ENCODE measurements around the gene RPS6KB2.
A peak's percentile ranks its signal among the peaks of the same experiment; 100 is the strongest.

RPS6KB2 gene

DNA sequence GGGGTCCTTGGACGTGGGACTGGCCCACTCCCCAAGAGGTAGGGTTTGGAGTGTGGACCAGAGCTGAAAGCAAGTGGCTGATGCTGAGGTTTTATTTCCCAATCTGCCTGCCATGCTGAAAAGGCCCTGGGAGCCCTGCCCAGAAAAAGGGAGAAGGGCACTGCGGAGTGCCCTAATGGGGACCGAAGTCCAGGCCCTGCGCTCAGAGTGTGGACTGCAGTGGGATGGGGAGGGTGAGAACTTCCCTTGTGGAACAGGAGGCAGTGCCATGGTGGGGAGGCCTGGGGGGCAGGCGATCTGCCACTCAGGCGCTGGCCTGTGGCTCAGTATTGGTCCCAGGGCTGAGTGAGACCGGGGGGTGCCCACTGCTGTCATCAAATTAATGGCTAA lies 19.9 kb downstream of the RPS6KB2 start:
- no peaks in the 10 kb centered on the region for H3K9me3 Mint-ChIP-seq
- H3K27me3 Mint-ChIP-seq, result no peaks in the 10 kb centered on the region
- no peak for DNase-seq
- no peaks in the 10 kb centered on the region for H3K36me3 Mint-ChIP-seq
- peak overlapping the region in 1 of 2 donors; percentile 23 for H3K4me3 Mint-ChIP-seq
- ATAC-seq (replicated peaks), result no peak
- H3K27ac Mint-ChIP-seq, result no peak overlapping the region
- peaks cover 49 to 86% of the 10 kb centered on the region in 2 donors for H3K4me1 Mint-ChIP-seq

DNA sequence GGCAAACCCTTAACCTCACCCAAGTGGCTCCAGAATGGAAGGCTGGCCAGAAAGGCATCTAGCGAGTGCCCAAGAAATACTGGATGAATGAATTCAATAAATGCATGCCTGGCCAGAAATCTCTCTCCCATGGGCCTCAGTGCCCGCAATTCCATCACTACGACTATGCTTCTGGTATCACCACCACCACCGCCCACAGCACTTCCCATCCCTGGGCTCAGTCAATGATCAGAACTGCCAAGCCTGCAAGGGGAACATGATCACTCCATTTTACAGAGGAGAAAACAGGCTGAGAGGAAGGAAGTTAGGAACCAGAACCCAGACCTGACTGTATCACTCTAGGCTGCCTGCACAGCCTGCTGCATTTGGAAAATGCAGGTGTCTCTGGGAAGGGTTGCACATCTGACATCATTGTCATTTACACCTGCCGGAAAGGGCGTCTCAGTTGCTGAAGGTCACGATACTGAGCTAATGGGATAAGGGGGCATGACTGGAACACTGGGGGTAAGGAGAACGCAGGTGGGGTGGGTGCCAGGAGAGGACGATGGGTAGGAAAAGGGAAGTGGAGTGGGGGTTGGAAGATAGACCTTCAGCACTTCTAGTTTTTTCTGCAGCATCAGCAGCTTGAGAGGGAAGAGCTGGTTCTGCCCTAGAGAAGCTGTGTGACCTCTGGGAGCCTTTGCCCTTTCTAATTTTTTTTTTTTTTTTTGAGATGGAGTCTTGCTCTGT lies 21.0 kb downstream of the RPS6KB2 start:
- H3K4me3 Mint-ChIP-seq, result no peak overlapping the region
- H3K9me3 Mint-ChIP-seq, result no peaks in the 10 kb centered on the region
- H3K4me1 Mint-ChIP-seq, result peaks cover 47 to 81% of the 10 kb centered on the region in 2 donors
- DNase-seq (no peak), ATAC-seq (replicated peaks) (peak; percentile 12 to 36)
- no peaks in the 10 kb centered on the region for H3K27me3 Mint-ChIP-seq
- H3K36me3 Mint-ChIP-seq, result no peaks in the 10 kb centered on the region
- H3K27ac Mint-ChIP-seq, result peak overlapping the region; percentile 80

DNA sequence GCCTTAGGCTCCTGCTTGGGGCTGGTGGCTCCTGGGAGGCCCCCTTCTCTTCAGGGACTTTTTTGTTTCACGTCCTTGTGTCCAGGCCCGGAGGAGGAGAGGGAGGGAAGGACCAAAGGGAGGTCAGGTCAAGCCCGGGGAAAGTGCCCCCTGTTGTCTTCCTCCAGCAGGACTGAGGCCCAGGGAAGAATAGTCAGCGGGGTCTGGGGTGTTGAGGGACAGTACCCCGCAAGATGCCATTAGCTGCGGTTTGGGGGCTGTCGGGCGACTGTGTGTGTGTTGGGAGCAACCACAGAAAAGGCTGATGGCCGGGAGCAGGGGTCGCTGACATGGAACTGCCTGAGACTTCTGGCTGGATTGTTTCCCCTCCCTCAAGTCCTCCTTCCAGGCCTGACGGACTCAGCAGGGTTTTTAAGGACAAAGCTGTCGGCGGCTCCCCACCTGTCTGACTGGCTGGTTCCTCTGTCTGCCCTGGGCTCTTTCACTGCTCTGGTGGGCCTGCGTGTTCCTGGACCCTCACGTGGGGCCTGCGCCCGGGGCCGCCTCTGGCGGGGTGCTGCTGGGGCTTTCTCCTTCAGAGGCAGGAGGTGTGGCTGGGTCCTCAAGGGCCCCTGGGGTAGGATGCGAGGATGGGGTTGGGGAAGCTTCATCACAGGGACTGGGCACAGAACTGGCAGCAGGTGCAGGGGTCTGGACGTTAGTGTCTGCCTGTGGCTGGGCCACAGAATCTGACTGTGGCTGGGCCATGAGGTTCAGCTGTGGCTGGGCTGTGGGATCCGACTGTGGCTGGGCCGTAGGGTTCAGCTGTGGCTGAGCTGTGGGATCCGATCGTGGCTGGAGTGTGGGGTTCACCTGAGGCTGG lies 22.7 kb downstream of the RPS6KB2 start:
- H3K4me1 Mint-ChIP-seq, result peaks cover 38 to 81% of the 10 kb centered on the region in 2 donors
- H3K27ac Mint-ChIP-seq, result peak overlapping the region; percentile 94
- H3K4me3 Mint-ChIP-seq, result peak overlapping the region in 1 of 2 donors; percentile 32
- no peak for DNase-seq
- no peaks in the 10 kb centered on the region for H3K9me3 Mint-ChIP-seq
- no peak for ATAC-seq (replicated peaks)
- H3K36me3 Mint-ChIP-seq, result no peaks in the 10 kb centered on the region
- H3K27me3 Mint-ChIP-seq, result no peaks in the 10 kb centered on the region

DNA sequence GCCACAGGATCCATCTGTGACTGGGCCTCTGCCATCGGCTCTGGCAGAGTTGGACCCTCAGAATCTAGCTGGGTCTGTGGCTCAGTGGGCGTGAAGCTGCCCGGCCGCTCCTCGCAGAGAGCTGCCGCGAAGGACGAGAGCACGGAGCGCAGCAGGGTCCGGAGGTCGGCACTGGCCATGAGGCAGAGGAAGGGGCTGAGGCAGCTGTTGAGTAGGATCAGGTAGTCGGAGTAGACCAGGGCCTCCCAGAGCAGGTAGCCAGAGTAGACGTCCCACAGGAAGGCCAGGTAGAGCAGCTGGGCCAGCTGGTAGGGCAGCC lies 23.3 kb downstream of the RPS6KB2 start:
- Mint-ChIP-seq H3K27ac (peak overlapping the region; percentile 94), H3K27me3 (no peaks in the 10 kb centered on the region), H3K9me3 (no peaks in the 10 kb centered on the region), H3K36me3 (no peaks in the 10 kb centered on the region), H3K4me3 (peak overlapping the region; percentile 32 to 51), H3K4me1 (peaks cover 36 to 82% of the 10 kb centered on the region in 2 donors)
- ATAC-seq (replicated peaks), result no peak
- DNase-seq, result no peak

DNA sequence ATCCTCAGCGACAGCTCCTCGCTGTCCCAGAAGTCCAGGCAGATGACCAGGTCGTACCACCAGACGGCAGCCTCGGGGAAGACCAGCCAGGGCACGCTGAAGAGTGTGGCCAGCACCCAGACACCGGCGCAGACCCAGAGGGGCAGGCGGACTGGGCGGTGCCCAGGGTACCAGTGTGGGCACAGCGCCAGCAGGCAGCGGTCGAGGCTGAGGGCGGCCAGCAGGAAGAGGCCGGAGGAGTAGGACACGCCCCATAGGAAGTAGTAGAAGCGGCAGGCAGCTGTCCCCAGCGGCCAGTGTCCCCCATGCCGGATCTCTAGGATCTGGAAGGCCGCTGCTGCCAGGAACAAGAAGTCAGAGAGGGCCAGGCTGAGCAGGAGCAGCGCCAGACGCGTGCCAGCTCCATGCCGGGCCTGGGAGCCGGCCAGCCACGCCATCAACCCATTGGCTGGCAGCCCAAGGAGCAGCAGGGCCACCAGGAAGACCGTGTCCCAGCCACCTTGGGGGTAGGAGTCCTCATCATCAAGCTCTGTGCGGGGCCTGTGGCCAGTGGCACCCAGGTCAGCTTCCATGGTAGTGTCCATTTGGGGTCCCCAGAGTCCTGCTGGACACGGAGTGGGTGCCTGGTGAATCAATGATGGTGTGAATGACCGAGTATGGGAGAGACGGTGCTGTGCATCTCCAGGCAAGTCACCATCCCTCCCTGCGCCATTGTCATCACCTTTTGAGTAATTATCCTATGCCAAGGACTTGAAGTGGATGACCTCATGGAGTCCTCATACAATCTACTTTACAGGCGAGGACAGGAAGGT lies 24.1 kb downstream of the RPS6KB2 start, which contains the start of gene GPR152:
GPR152 (minus strand) TSS at position 589 of the 812 bp plus-strand sequence; CDS start at position 584, 5 bp downstream.
- Mint-ChIP-seq H3K27ac (peak within 1 kb of the TSS; percentile 94), H3K4me1 (peaks cover 39 to 83% of the 10 kb centered on the region in 2 donors), H3K36me3 (no peaks in the 10 kb centered on the region), H3K9me3 (no peaks in the 10 kb centered on the region), H3K4me3 (peak within 1 kb of the TSS; percentile 32 to 51), H3K27me3 (no peaks in the 10 kb centered on the region)
- ATAC-seq (replicated peaks) (no peak), DNase-seq (no peak)

DNA sequence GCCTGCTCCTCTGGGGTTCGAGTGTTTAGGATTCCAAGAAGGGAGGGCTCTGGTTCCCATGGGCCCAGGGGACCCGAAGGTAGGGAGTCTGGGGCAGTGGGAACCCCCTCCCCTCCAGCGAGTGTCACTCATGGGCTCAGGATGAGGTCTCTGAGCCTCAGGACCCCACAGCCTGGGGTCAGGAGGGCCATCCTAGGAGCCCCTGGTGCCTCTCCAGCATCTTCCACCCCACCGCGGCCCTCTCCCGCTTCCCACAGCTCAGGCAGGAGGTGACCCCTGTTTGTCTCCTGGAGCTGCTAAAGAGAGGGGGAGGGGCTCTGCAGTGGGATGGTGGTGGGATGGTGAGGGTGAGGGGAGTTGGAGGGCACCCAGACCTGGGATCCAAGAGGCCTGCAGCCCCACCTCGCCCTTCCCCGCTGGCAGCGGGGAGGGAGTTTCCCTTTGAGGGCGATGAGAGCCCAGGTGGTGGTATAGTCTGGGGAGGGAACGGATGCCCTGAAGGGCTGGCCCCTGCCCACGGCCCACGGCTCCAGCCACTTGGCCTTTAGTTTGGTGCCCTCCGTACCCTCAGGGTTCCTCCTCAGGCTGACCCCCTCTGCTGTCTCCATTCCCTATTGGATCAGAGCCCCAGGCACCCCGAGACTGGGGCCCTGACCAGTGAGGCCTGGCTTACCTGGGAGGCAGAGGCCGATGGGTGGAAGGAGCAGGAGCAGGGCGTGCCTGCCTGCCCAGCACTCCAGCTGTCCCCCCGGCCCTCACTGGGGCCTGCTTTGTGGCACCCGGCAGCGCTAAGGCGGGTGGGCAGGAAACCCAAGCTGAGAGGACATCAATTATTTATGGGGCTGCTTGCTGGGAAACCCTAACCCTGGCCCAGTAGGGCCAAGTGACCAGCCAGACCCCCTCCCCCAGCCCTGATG lies 25.8 kb downstream of the RPS6KB2 start:
- H3K4me3 Mint-ChIP-seq, result no peak overlapping the region
- no peak for ATAC-seq (replicated peaks)
- H3K36me3 Mint-ChIP-seq, result no peaks in the 10 kb centered on the region
- H3K27ac Mint-ChIP-seq, result no peak overlapping the region
- H3K4me1 Mint-ChIP-seq, result peaks cover 35 to 84% of the 10 kb centered on the region in 2 donors
- H3K9me3 Mint-ChIP-seq, result no peaks in the 10 kb centered on the region
- no peak for DNase-seq
- H3K27me3 Mint-ChIP-seq, result no peaks in the 10 kb centered on the region

DNA sequence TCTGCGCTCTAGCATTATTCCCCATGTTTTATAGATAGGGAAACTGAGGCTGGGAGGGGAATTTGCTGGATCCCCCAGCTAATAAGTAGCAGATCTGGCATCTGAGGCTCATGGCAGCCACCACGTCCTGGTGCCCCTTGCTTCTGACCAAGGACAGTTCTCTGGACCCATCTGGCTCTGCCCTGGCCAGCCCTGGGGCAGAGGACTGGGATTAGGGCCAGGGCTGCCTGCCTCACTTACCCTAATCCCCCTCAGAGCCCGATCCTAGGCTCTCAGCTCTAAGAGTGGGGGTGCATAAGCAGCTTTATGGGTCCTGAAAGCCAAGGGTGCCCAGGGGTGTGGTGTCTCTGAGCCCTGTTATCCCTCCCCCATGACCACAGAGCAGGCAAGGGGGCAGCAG lies 26.8 kb downstream of the RPS6KB2 start, which contains the start of gene CABP4:
CABP4 (plus strand) TSS at position 301 of the 400 bp plus-strand sequence; CDS start at position 371, 70 bp downstream.
- peak within 1 kb of the TSS; percentile 65 for H3K27ac Mint-ChIP-seq
- peaks cover 35 to 84% of the 10 kb centered on the region in 2 donors for H3K4me1 Mint-ChIP-seq
- DNase-seq, result no peak
- no peak for ATAC-seq (replicated peaks)
- H3K27me3 Mint-ChIP-seq, result no peaks in the 10 kb centered on the region
- H3K9me3 Mint-ChIP-seq, result no peaks in the 10 kb centered on the region
- no peak within 1 kb of the TSS for H3K4me3 Mint-ChIP-seq
- H3K36me3 Mint-ChIP-seq, result no peaks in the 10 kb centered on the region

DNA sequence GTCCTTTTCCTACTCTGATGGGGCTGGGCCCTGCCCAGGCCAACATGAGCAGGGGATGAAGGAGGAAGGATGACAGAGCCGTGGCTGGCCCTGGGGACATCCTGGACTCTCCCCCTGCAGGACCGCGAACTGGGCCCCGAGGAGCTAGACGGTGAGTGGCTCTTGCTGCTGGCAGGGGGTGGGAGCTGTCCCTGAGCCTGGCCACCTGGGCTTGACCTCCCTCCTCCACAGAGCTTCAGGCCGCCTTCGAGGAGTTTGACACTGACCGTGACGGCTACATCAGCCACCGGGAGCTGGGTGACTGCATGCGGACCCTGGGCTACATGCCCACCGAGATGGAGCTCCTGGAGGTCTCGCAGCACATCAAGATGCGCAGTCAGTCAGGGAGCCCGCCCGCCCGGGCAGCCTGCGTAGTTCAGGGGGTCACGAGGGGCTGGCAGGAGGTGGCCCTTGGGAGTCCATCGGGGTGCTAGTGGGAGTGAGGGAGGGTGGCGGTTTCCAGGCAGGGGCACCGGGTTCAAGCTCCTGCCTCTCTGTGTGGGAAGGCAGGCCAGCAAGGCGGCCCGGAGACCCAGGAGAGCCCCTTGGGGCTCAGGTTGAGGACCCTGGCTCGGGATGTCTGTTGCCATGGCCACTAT lies 27.9 kb downstream of the RPS6KB2 start:
- Mint-ChIP-seq H3K9me3 (no peaks in the 10 kb centered on the region), H3K4me3 (no peak overlapping the region), H3K27ac (no peak overlapping the region), H3K36me3 (no peaks in the 10 kb centered on the region), H3K27me3 (no peaks in the 10 kb centered on the region), H3K4me1 (peaks cover 36 to 84% of the 10 kb centered on the region in 2 donors)
- ATAC-seq (replicated peaks) (no peak), DNase-seq (no peak)

DNA sequence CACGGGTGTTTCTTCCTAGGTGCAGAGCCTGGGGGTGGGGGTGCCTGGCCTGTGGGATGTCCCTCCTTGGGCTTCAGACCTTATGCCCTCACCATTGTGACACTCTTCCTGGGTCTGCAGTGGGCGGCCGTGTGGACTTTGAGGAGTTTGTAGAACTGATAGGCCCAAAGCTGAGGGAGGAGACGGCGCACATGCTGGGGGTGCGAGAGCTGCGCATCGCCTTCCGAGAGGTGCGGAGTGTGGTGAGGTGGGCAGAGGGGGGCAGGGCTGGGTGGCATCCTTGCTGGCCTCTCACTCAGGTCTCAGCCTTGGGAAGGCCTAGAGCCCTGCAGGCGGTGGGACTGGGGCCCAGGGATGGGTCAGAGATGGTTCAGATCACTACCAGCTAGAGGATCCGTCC lies 29.2 kb downstream of the RPS6KB2 start:
- H3K9me3 Mint-ChIP-seq, result no peaks in the 10 kb centered on the region
- H3K36me3 Mint-ChIP-seq, result no peaks in the 10 kb centered on the region
- no peaks in the 10 kb centered on the region for H3K27me3 Mint-ChIP-seq
- H3K27ac Mint-ChIP-seq, result peak overlapping the region; percentile 60
- no peak overlapping the region for H3K4me3 Mint-ChIP-seq
- ATAC-seq (replicated peaks), result no peak
- H3K4me1 Mint-ChIP-seq, result peaks cover 30 to 73% of the 10 kb centered on the region in 2 donors
- no peak for DNase-seq

DNA sequence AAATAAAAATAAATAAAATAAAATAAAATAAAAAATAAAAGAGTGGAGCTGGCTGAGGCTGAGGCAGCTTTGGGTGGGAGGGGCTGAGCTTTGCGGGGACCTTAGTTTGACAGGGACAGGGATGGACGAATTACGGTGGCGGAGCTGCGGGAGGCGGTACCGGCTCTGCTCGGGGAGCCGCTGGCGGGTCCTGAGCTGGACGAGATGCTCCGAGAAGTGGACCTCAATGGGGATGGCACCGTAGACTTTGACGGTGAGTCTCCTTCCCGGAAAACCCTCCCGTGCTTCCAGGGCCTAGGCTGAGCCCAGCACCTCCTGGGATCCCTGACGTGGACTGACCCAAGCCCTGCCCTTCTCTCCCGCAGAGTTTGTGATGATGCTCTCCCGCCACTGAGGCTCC lies 30.0 kb downstream of the RPS6KB2 start:
- Mint-ChIP-seq H3K4me3 (no peak overlapping the region), H3K27me3 (no peaks in the 10 kb centered on the region), H3K36me3 (no peaks in the 10 kb centered on the region), H3K4me1 (peaks cover 35 to 75% of the 10 kb centered on the region in 2 donors), H3K27ac (peak overlapping the region; percentile 96), H3K9me3 (no peaks in the 10 kb centered on the region)
- DNase-seq, result no peak
- ATAC-seq (replicated peaks), result no peak

DNA sequence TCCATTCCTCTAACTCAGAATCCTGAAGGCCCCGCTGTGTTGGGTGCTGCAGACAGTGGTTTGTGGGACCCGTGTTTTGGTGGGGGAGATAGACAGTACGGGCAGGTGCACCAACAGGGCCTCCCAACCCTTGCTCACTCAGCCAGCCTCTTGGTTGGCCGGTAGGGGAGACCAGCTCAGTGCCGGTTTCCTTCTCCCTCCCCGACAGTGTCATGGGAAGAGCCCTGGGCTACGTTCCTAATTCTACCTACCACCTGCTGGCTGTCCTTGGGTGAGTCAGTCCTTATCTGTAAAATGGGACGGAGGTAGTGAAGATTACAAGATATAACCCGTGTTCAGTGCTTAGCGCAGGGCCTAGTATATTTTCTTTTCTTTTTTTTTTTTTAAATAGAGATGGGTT lies 34.9 kb downstream of the RPS6KB2 start:
- Mint-ChIP-seq H3K4me1 (peaks cover 43 to 82% of the 10 kb centered on the region in 2 donors), H3K9me3 (no peaks in the 10 kb centered on the region), H3K4me3 (no peak overlapping the region), H3K36me3 (peaks cover 9 to 21% of the 10 kb centered on the region in 2 donors), H3K27ac (peak overlapping the region; percentile 47), H3K27me3 (no peaks in the 10 kb centered on the region)
- DNase-seq (no peak), ATAC-seq (replicated peaks) (no peak)

DNA sequence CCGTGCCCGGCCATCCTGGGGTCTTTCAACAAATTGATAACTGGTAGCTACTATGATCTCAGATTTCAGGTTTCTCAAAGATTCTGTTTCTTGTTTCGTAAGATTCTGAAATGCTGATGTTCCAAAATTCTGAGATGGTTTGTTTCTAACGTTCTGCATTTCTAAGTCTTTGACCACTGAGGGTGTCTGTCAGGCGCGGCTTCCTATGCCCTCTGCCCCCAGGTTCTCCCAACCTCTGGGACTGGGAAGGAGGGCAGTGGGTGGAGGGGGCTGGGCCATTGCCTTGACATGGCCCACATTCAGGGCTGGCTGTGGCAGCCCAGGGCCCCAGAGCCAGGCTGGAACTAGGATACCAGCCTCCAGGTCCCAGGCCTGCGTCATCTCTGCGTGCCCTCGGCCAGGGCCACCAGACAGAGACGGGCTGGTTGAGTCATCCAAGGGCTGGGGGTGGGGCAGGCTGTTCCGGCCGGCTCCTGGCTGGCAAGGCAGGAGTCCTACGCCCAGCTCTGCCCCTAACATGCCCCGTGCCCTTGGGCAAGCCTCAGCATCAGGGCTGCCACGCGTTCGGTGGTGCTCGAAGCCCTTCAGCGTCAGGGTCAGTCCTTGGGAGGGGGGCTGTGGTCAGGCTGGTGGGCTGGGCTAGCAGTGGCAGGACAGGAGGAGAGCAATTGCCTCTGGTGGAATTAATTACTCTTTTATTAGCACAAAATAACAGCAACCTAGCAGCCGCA lies 35.6 kb downstream of the RPS6KB2 start:
- H3K4me1 Mint-ChIP-seq, result peaks cover 46 to 80% of the 10 kb centered on the region in 2 donors
- peaks cover 12 to 21% of the 10 kb centered on the region in 2 donors for H3K36me3 Mint-ChIP-seq
- H3K4me3 Mint-ChIP-seq, result peak overlapping the region; percentile 94 to 99
- no peak for ATAC-seq (replicated peaks)
- no peak for DNase-seq
- no peaks in the 10 kb centered on the region for H3K9me3 Mint-ChIP-seq
- peak overlapping the region; percentile 98 for H3K27ac Mint-ChIP-seq
- H3K27me3 Mint-ChIP-seq, result no peaks in the 10 kb centered on the region

Data from stimulated activated naive B cell treated with anti-CD40 and anti-IgM and Interleukin-4, amounts not matched to agents 10 μg/mL and 1 μg/mL and 100 μg/mL, for 72 hours (primary cell).